Measurements from ENCODE around the gene CFAP141.

DNA sequence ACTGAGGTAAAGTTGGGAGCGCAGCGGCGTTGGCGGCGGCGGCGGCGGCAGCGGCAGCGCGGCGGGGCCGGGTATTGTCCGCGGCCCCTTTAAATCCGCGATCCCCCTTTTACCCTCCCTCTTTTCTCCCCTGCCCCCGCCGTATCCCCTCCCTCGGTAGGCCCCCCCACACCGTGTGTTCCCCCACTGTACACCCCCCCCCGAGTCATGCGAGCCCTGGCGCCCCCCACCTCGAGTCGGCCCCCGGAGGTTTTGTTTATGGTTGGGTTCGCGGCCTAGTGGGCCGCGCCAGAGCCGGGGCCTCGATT, 14.8 kb upstream of the CFAP141 start:
- TF ChIP-seq, protein P1, sequence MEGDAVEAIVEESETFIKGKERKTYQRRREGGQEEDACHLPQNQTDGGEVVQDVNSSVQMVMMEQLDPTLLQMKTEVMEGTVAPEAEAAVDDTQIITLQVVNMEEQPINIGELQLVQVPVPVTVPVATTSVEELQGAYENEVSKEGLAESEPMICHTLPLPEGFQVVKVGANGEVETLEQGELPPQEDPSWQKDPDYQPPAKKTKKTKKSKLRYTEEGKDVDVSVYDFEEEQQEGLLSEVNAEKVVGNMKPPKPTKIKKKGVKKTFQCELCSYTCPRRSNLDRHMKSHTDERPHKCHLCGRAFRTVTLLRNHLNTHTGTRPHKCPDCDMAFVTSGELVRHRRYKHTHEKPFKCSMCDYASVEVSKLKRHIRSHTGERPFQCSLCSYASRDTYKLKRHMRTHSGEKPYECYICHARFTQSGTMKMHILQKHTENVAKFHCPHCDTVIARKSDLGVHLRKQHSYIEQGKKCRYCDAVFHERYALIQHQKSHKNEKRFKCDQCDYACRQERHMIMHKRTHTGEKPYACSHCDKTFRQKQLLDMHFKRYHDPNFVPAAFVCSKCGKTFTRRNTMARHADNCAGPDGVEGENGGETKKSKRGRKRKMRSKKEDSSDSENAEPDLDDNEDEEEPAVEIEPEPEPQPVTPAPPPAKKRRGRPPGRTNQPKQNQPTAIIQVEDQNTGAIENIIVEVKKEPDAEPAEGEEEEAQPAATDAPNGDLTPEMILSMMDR (conservative IDR thresholded peaks at IDR 0.05; ENCODE audit: low read depth, low read length): no peak
- TF ChIP-seq, protein P2, sequence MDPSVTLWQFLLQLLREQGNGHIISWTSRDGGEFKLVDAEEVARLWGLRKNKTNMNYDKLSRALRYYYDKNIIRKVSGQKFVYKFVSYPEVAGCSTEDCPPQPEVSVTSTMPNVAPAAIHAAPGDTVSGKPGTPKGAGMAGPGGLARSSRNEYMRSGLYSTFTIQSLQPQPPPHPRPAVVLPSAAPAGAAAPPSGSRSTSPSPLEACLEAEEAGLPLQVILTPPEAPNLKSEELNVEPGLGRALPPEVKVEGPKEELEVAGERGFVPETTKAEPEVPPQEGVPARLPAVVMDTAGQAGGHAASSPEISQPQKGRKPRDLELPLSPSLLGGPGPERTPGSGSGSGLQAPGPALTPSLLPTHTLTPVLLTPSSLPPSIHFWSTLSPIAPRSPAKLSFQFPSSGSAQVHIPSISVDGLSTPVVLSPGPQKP (IDR thresholded peaks at IDR 0.05; ENCODE audit: borderline replicate concordance, low read depth, low read length): no peak
- no peak; the same call in 1 of the 2 replicates for TF ChIP-seq POLR2A (IDR thresholded peaks at IDR 0.05; ENCODE audit: low read depth, low read length)
- TF ChIP-seq RFX5 (IDR thresholded peaks at IDR 0.05; ENCODE audit: low read depth, low read length): no peak
- no peak for TF ChIP-seq FOS (IDR thresholded peaks at IDR 0.05; ENCODE audit: low read depth, low read length)
- TF ChIP-seq SMC3 (IDR thresholded peaks at IDR 0.05; ENCODE audit: low read depth, low read length): no peak
- no peak for TF ChIP-seq RCOR1 (IDR thresholded peaks at IDR 0.05; ENCODE audit: insufficient replicate concordance, low read length)
- no peak for TF ChIP-seq MAZ (IDR thresholded peaks at IDR 0.05; ENCODE audit: borderline replicate concordance, low read depth, low read length)
- no peak for TF ChIP-seq CHD1 (IDR thresholded peaks at IDR 0.05; ENCODE audit: low read depth, low read length)
- TF ChIP-seq USF2 (IDR thresholded peaks at IDR 0.05; ENCODE audit: low read depth, low read length): no peak
